Activated CD8-positive, alpha-beta memory T cell treated with anti-CD3 and anti-CD28 coated beads, Interleukin-2, amount 50 U/mL, for 24 hours (primary cell): Measurements from ENCODE around the gene ABHD3.
"Not testable (repeated sequence)": the region's sequence is repeated elsewhere in the genome, so short reads cannot be mapped to it uniquely, and the experiment has no call there.

ENCODE experiments used
- DNase-seq: peaks from one replicate; pipeline ENCODE4 v3.0.0-alpha.2; 2020; ENCODE audit errors: extremely low read depth

ABHD3 gene

GRCh38 chr18:21650311-21650710 is 54.3 kb downstream of the ABHD3 start:
- DNase-seq, result no peak

- DNase-seq, result not testable (repeated sequence)
Observed at GRCh38 chr18:21640375-21640774, 64.2 kb downstream of the ABHD3 start.

- no peak for DNase-seq
Observed at GRCh38 chr18:21638822-21639221, 65.8 kb downstream of the ABHD3 start.

GRCh38 chr18:21636769-21637168 is 67.8 kb downstream of the ABHD3 start:
- no peak for DNase-seq

- no peak for DNase-seq
Observed at GRCh38 chr18:21634588-21635199, 69.9 kb downstream of the ABHD3 start.

- DNase-seq, result no peak
Observed at GRCh38 chr18:21632393-21632792, 72.2 kb downstream of the ABHD3 start.

- DNase-seq, result no peak
Observed at GRCh38 chr18:21629089-21629832, 75.3 kb downstream of the ABHD3 start.

- not testable (repeated sequence) for DNase-seq
Observed at GRCh38 chr18:21621640-21622039, 82.9 kb downstream of the ABHD3 start.

- DNase-seq, result peak; percentile 73
Observed at GRCh38 chr18:21612125-21613039, 92.2 kb downstream of the ABHD3 start, which contains the start of gene SNRPD1. TSS of gene SNRPD1 (plus strand) at chr18:21612314. CDS start at chr18:21612430, 116 bp downstream.

GRCh38 chr18:21611401-21612124 is 93.0 kb downstream of the ABHD3 start:
- DNase-seq, result not testable (repeated sequence)

GRCh38 chr18:21605213-21605612 is 99.4 kb downstream of the ABHD3 start:
- DNase-seq, result no peak

GRCh38 chr18:21604671-21605070 is 99.9 kb downstream of the ABHD3 start:
- no peak for DNase-seq

GRCh38 chr18:21602299-21602587 is 102.3 kb downstream of the ABHD3 start:
- no peak for DNase-seq
